GM10248 (cell line): ENCODE measurements around the gene RUNX2.

ENCODE experiments used
- CTCF ChIA-PET: fragments of 300-600 bp; sonication (Branson Sonifier 250); formaldehyde crosslinking; extraction: SDS; loops from one replicate; lab custom pipeline; 2021; ENCODE audit warnings: antibody characterized with exemption; lab: Yijun Ruan, JAX
- POLR2A ChIA-PET: fragments of 350-650 bp; sonication (Branson Sonifier 250); formaldehyde crosslinking; extraction: SDS; loops from one replicate; lab custom pipeline; 2020; ENCODE audit warnings: antibody characterized with exemption; lab: Yijun Ruan, JAX
- DNase-seq: peaks from one replicate; pipeline ENCODE4 v3.0.0; 2012; ENCODE audit errors: extremely low spot score
- TF ChIP-seq, protein P1 (sequence below): IDR thresholded peaks from 2 replicates; pipeline ENCODE4 v1.5.1; 2012; ENCODE audit warnings: mild to moderate bottlenecking, low read depth; ENCODE audit errors: extremely low read depth, missing control alignments, control extremely low read depth

RUNX2 gene

DNA sequence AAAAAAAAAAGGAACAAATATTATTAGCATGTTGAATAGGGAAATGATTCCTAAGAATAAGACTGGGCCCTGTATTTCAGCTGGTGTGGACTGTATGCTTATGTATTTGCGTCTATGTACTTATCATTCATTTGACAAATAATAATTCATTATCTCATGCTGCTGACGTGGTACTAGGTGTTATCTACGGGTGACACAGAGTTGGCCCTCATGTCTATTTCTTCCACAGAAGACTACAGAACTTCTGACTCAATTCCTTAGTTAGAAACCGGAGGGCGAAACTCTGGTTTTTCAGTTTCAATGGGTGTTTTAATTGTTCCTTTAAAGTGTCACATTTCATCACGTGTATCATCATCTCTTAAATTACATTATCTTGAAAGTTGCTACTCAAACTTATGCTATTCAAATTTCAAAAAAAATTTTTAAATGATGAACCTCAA, 381.7 kb downstream of the RUNX2 start:
- peak; percentile 44 for DNase-seq
- POLR2A ChIA-PET: no interaction called here
- CTCF ChIA-PET: no interaction called here
- TF ChIP-seq, protein P1, sequence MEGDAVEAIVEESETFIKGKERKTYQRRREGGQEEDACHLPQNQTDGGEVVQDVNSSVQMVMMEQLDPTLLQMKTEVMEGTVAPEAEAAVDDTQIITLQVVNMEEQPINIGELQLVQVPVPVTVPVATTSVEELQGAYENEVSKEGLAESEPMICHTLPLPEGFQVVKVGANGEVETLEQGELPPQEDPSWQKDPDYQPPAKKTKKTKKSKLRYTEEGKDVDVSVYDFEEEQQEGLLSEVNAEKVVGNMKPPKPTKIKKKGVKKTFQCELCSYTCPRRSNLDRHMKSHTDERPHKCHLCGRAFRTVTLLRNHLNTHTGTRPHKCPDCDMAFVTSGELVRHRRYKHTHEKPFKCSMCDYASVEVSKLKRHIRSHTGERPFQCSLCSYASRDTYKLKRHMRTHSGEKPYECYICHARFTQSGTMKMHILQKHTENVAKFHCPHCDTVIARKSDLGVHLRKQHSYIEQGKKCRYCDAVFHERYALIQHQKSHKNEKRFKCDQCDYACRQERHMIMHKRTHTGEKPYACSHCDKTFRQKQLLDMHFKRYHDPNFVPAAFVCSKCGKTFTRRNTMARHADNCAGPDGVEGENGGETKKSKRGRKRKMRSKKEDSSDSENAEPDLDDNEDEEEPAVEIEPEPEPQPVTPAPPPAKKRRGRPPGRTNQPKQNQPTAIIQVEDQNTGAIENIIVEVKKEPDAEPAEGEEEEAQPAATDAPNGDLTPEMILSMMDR: no peak

DNA sequence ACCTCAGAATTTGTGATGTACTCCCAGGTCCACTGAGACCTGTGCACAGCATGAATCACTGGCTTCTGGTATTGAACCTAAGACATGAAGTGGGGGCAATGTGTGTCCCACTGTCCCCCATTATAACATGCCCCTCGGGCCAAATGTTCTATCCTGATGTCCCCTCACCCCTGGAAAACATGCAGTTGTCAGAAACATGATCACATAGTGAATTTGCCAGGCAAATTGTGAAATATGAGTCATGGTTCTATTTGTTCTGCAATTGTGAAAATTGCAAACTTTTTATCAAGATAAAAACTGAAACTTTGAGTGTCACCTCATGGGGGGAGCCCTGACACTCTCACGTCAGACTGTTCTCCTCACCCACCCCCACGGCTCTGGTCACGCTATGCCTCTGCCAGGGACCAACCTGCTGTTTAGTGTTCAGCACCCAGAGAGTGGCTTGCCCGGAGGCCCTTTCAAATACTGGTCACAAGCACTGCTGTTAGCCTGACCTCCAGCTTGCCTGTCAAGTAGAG, 382.2 kb downstream of the RUNX2 start:
- TF ChIP-seq, protein P1: no peak
- peak; percentile 61 for DNase-seq
- CTCF ChIA-PET: interaction anchor here (1.0 to 1.6 kb wide), 4 partner anchors 10 to 214 kb away, joined by 3 to 4 read pairs (median 3); no protein-coding TSS in a partner anchor
- POLR2A ChIA-PET: no interaction called here

DNA sequence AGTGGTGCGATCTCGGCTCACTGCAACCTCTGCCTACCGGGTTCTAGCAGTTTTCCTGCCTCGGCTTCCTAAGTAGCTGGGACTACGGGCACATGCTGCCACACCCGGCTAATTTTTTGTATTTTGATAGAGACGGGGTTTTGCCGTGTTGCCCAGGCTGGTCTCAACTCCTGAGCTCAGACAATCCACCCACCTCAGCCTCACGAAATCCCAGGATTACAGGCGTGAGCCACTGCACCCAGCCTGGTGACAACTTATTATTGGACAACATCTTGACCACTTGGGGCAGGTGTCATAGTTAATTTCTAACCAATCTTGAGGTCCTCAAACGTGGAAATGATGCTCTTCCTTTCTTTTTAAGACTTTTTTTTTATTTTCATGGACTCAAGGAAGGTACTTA, 383.9 kb downstream of the RUNX2 start:
- ChIA-PET POLR2A (no interaction called here), CTCF (interaction anchor here (1.3 kb wide), 1 partner anchor 218 kb away, joined by 3 read pairs; no protein-coding TSS in a partner anchor)
- TF ChIP-seq, protein P1: no peak
- DNase-seq: no peak

DNA sequence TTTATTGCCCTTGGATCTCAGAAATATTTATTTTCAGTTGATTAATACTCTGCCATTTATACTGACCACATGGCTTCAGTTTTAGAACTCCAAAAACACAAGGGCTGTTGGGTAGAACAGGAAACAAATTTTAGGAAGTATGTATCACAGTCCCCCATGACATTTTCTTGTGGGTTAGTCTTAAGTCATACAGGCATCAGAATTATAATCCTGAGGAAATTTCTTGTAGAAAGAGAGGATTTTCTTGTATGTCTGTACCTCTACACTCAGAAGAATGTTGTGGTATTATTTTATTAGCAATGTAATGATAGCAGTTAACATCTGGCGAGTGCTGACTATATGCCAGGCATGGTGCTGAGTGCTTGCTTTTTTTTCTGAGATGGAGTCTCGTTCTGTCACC, 384.7 kb downstream of the RUNX2 start:
- POLR2A ChIA-PET: no interaction called here
- DNase-seq: no peak
- TF ChIP-seq, protein P1: no peak
- CTCF ChIA-PET: no interaction called here
